Activated naive CD8-positive, alpha-beta T cell treated with anti-CD3 and anti-CD28 coated beads, Interleukin-2, amount 50 U/mL, for 24 hours (primary cell): Measurements from ENCODE around the gene WNK2.
A peak's percentile ranks its signal among the peaks of the same experiment; 100 is the strongest.
"Not testable (repeated sequence)": the region's sequence is repeated elsewhere in the genome, so short reads cannot be mapped to it uniquely, and the experiment has no call there.

ENCODE experiments used
- ATAC-seq: fragments of 150-1000 bp; cut with Tn5 transposase; one replicate; pipeline ENCODE4 v1.10.0; 2021
- DNase-seq: peaks from one replicate; pipeline ENCODE4 v3.0.0; 2021
- H3K27ac Mint-ChIP-seq: one replicate; pipeline ENCODE4 v1.8.0; 2021; ENCODE audit warnings: mild to moderate bottlenecking, mixed read lengths
- H3K27me3 Mint-ChIP-seq: one replicate; pipeline ENCODE4 v1.8.0; 2021; ENCODE audit warnings: mixed read lengths
- H3K36me3 Mint-ChIP-seq: one replicate; pipeline ENCODE4 v1.8.0; 2021; ENCODE audit warnings: low read depth, mixed read lengths
- H3K4me1 Mint-ChIP-seq: one replicate; pipeline ENCODE4 v1.8.0; 2021; ENCODE audit warnings: mixed read lengths
- H3K4me3 Mint-ChIP-seq: one replicate; pipeline ENCODE4 v1.8.0; 2021; ENCODE audit warnings: mild to moderate bottlenecking, moderate library complexity, mixed read lengths
- H3K9me3 Mint-ChIP-seq: one replicate; pipeline ENCODE4 v1.8.0; 2021; ENCODE audit warnings: mixed read lengths

WNK2 gene

DNA sequence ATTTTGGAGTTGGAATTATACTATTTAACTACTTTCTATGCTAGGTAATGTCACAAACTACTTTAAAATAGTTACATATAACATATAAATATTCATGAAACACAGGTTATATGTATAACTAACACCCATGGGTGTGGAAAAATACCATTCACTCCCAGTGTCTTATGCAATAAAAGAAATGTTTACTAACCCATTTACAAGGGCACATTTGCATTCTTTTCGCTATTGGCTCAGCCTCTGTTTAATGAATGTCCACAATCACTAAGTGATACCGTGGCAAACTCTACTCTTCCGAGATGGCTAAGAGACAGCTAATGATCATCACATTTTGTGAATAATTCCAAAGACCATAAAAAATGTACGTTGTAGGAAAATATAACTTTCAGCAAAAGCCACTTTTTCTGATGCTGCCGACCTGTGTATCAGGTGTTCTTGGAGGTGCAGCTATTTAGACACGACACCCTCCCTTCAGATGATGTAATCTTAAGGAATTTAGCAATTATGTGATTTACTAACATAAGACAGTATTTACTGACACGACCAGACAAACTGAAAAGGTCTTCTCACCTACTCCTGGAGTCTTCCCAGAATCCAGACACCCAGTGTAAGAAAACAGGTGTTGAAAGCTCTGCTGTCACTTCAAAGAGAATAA, 145.8 kb downstream of the WNK2 start:
- H3K36me3 Mint-ChIP-seq: no peaks in the 10 kb centered on the region
- ATAC-seq: no peak
- H3K9me3 Mint-ChIP-seq: no peaks in the 10 kb centered on the region
- no peak overlapping the region for H3K4me3 Mint-ChIP-seq
- peaks cover 4% of the 10 kb centered on the region for H3K27me3 Mint-ChIP-seq
- no peak for DNase-seq
- no peaks in the 10 kb centered on the region for H3K4me1 Mint-ChIP-seq
- no peak overlapping the region for H3K27ac Mint-ChIP-seq

DNA sequence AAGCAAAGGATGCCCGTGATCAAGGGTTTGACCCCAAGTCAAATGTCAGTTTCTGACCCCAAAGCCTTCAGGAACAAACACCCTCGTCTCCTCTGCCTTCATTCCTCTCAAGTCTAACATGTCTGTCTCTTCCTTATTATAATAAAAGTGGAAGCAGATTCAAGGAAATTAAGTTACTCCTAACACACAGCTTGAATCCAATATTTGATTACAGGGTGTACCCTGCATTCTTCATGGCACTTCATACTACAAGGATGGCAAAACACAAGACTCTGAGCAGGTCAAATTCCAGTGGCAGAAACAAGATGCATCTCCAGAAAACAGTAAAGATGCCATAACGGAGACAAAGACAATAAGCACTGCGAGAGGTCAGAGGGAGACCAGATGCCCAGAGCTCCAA, 148.4 kb downstream of the WNK2 start:
- H3K9me3 Mint-ChIP-seq: no peaks in the 10 kb centered on the region
- H3K4me3 Mint-ChIP-seq: no peak overlapping the region
- H3K36me3 Mint-ChIP-seq: no peaks in the 10 kb centered on the region
- H3K4me1 Mint-ChIP-seq: no peaks in the 10 kb centered on the region
- ATAC-seq (no peak), DNase-seq (no peak)
- H3K27ac Mint-ChIP-seq: no peak overlapping the region
- no peaks in the 10 kb centered on the region for H3K27me3 Mint-ChIP-seq

DNA sequence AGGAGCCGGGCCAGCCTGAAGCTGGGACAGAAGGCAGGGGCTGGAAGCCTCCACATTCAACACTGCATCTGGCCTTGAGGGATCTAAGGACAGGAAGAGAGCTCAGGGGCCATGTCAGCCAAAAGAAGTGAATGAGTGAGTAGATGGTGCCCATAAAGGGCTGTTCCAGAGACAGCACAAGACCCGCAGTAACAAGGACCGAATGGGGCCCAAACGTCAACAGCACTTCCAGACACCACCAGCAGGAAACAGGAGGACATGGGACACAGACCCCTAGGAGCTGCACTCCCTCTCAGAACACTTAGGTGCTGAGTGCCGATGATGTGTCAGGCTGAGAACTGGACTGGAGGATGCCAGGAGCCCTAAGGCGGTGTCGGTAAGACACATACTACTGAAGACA, 152.8 kb downstream of the WNK2 start:
- H3K4me3 Mint-ChIP-seq: no peak overlapping the region
- H3K27me3 Mint-ChIP-seq: no peaks in the 10 kb centered on the region
- no peak overlapping the region for H3K27ac Mint-ChIP-seq
- H3K36me3 Mint-ChIP-seq: peaks cover 6% of the 10 kb centered on the region
- no peak for DNase-seq
- no peaks in the 10 kb centered on the region for H3K4me1 Mint-ChIP-seq
- H3K9me3 Mint-ChIP-seq: peaks cover 15% of the 10 kb centered on the region
- ATAC-seq: no peak

DNA sequence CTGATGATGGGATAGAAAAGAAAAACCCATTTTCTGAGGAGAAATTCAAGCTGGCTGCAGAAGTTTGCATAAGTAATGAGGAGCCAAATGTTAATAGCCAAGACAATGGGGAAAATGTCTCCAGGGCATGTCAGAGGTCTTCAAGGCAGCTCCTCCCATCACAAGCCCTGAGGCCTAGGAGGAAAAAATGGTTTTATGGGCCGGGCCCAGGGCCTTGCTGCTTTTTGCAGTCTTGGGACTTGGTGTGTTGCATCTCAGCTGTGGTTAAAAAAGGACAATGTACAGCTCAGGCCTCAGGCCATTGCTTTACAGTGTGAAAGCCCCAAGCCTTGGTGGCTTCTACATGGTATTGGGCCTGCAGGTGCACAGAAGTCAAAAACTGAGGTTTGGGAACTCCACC, 154.3 kb downstream of the WNK2 start:
- H3K36me3 Mint-ChIP-seq, H3K27me3 Mint-ChIP-seq, ATAC-seq, H3K4me3 Mint-ChIP-seq, DNase-seq, H3K4me1 Mint-ChIP-seq, H3K27ac Mint-ChIP-seq: not testable (repeated sequence)
- peaks cover 15% of the 10 kb centered on the region for H3K9me3 Mint-ChIP-seq

DNA sequence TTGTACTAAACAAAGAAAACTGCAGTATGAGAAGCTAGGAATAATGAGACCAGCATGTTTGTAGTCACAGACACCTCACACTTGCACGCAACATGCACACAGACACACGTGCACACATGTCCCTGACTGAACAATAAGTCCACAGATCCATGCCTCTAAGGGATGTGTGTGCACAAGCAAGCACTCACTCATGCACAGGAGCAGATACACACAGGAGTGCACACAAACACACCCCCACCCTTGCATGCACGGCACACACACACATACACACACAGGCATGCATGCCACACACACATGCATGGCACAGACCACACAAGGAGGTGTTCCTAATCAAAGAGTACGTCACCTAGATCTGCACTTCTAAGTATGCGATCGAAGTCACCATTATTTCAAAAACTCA, 156.2 kb downstream of the WNK2 start:
- Mint-ChIP-seq H3K4me3 (no peak overlapping the region), H3K9me3 (peaks cover 15% of the 10 kb centered on the region), H3K27me3 (peaks cover 6% of the 10 kb centered on the region), H3K4me1 (no peaks in the 10 kb centered on the region), H3K27ac (no peak overlapping the region), H3K36me3 (peaks cover 6% of the 10 kb centered on the region)
- DNase-seq (no peak), ATAC-seq (no peak)

DNA sequence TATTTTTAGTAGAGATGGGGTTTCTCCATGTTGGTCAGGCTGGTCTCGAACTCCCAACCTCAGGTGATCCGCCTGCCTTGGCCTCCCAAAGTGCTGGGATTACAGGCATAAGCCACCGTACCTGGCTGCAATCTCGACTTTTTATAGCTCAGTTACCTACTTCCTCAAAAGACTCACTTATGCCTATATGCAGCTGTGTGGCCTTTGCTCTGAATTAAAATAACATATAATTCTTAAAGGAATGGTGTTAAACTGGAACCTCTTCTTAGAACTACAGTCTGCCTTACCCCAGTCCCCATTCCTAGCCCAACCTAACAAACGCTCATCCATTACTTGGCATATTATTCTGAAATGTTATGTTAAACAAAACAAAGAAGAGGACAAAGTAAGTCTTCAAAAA, 157.9 kb downstream of the WNK2 start:
- H3K36me3 Mint-ChIP-seq, H3K27ac Mint-ChIP-seq, H3K4me3 Mint-ChIP-seq, H3K4me1 Mint-ChIP-seq, DNase-seq, ATAC-seq: not testable (repeated sequence)
- peaks cover 15% of the 10 kb centered on the region for H3K9me3 Mint-ChIP-seq
- H3K27me3 Mint-ChIP-seq: peaks cover 19% of the 10 kb centered on the region

DNA sequence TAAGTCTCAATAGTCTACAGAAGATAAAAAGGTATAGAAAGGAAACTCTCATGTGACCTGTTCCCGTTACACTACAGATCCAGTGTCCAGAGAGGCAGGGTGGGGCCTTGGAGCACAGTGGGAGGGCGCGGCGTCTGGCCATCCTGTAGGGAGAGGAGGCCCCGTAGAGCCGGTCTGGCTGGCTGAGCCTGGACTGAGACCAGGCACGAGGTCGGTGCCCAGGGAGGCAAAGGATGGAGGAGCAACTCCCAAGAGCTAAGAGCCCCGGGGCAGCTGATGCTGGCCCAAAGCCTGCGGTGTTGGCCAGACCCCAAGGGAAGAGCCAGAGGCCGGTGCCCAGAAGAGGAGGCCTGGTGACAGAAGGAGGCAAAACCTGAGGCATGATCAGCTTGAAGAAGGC, 158.5 kb downstream of the WNK2 start:
- not testable (repeated sequence) for ATAC-seq, DNase-seq, H3K4me1 Mint-ChIP-seq, H3K36me3 Mint-ChIP-seq, H3K4me3 Mint-ChIP-seq, H3K27ac Mint-ChIP-seq
- H3K27me3 Mint-ChIP-seq: peaks cover 24% of the 10 kb centered on the region
- peaks cover 15% of the 10 kb centered on the region for H3K9me3 Mint-ChIP-seq

DNA sequence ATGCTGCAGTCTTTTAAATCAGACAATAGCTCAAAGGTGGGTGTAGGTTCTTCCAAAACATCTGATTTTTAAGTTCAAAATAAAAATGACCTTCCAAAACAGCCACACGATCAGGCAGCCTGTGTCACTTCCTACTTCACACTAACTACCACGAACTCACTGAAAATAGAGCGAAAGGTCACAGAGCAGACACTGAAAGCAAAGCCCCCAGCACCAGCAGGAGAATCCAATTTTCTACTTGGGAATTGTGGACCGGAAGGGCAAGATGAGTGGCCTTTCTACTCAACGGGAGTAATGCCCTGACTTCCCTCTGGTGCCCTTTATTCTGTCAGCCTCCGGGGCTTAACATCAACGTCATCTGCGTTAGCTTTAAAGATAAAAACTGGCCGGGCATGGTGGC, 159.7 kb downstream of the WNK2 start:
- H3K4me3 Mint-ChIP-seq: no peak overlapping the region
- DNase-seq (no peak), ATAC-seq (no peak)
- peaks cover 34% of the 10 kb centered on the region for H3K27me3 Mint-ChIP-seq
- peaks cover 2% of the 10 kb centered on the region for H3K36me3 Mint-ChIP-seq
- H3K9me3 Mint-ChIP-seq: peaks cover 10% of the 10 kb centered on the region
- H3K27ac Mint-ChIP-seq: no peak overlapping the region
- H3K4me1 Mint-ChIP-seq: peaks cover 4% of the 10 kb centered on the region

DNA sequence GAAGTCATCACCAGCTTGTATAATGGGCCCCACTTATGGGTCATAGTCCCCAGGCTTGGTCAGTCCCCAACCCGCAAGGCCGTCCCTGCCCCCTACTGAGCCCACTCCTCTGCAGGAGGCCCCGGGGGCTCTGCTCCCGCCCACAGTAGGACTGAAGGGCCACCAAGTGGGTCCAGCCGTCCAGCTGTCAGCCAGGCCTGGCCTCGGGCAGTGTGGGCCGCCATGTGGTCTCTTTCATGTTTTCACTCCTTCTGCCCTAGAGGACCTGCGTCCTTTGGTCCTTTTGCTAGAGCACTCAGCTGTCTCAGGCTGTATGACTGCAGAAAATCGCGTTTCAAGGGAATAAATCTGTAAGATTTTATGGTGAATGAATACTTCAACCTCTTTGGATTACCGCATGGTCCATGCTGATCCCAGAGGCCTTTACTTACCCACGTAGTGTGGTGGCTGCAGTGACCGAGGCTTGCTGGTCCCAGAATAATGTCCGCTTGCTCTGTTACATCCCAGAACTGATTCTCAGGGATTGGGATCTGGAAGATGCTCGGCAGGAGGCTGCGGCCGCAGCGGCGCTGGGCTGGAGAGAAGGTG, 161.8 kb downstream of the WNK2 start:
- DNase-seq: no peak
- H3K27ac Mint-ChIP-seq: no peak overlapping the region
- no peak overlapping the region for H3K4me3 Mint-ChIP-seq
- H3K27me3 Mint-ChIP-seq: peaks cover 34% of the 10 kb centered on the region
- H3K9me3 Mint-ChIP-seq: no peaks in the 10 kb centered on the region
- ATAC-seq: no peak
- H3K4me1 Mint-ChIP-seq: peaks cover 4% of the 10 kb centered on the region
- H3K36me3 Mint-ChIP-seq: no peaks in the 10 kb centered on the region

DNA sequence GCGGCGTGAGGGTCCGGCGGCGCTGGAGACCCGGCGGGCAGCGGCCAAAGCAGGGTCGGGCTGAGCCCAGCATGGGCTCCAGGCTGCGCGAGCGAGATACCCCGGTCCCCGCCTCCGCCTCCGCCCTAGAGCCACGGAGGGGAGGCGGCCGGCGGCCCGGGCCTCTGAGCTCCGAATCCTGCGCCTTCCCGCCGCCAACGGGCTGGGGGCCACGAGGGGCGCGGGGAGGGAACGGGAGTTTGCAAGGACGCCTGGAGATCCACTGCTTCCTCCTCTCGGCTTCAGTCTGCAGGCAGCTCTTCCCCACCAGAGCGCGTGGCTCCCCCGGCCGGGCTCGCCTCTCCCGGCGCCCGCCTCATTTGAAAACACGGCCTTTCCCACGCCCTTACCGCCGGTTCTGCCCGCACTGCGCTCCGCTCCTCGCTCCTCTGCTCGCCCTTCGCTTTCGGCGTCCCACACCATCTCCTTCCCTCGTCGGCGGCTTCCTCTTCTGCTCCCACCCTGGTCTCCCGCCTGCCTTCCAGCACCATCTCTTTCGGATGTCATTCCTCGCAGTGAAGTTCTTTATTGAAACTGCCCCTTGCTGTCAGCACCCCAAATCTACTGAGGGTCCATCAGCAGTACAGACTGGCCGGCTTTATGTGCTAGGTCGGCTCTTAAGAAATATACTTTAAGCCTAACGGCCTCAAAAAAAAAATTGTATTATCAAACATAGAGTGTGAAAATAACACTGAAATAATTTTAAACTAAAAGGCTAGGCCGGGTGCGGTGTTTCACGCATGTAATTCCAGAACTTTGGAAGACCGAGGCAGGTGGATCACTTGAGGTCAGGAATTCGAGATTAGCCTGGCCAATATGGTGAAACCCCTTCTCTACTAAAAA, 162.5 kb downstream of the WNK2 start:
- Mint-ChIP-seq H3K27ac (no peak overlapping the region), H3K4me3 (peak overlapping the region; percentile 62), H3K27me3 (peaks cover 34% of the 10 kb centered on the region), H3K36me3 (no peaks in the 10 kb centered on the region), H3K9me3 (no peaks in the 10 kb centered on the region), H3K4me1 (peaks cover 4% of the 10 kb centered on the region)
- DNase-seq: peak; percentile 11
- ATAC-seq: no peak

DNA sequence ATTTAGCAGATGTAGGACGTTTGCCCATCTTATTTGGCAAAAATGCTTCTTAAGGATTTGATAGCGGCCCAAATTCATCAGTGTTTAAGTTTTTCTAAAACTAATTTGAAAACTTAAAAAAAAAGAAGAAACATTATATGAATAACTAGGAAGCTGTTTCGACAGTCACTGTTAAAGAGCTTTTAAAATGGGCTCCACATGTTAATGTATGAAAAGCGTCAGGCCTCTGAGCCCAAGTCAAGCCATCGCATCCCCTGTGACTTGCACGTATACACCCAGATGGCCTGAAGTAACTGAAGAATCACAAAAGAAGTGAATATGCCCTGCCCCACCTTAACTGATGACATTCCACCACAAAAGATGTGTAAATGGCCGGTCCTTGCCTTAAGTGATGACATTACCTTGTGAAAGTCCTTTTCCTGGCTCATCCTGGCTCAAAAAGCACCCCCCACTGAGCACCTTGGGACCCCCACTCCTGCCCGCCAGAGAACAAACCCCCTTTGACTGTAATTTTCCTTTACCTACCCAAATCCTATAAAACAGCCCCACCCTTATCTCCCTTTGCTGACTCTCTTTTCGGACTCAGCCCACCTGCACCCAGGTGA, 163.5 kb downstream of the WNK2 start:
- not testable (repeated sequence) for H3K9me3 Mint-ChIP-seq, H3K4me3 Mint-ChIP-seq, H3K4me1 Mint-ChIP-seq, H3K36me3 Mint-ChIP-seq, DNase-seq, ATAC-seq, H3K27ac Mint-ChIP-seq
- peaks cover 34% of the 10 kb centered on the region for H3K27me3 Mint-ChIP-seq

DNA sequence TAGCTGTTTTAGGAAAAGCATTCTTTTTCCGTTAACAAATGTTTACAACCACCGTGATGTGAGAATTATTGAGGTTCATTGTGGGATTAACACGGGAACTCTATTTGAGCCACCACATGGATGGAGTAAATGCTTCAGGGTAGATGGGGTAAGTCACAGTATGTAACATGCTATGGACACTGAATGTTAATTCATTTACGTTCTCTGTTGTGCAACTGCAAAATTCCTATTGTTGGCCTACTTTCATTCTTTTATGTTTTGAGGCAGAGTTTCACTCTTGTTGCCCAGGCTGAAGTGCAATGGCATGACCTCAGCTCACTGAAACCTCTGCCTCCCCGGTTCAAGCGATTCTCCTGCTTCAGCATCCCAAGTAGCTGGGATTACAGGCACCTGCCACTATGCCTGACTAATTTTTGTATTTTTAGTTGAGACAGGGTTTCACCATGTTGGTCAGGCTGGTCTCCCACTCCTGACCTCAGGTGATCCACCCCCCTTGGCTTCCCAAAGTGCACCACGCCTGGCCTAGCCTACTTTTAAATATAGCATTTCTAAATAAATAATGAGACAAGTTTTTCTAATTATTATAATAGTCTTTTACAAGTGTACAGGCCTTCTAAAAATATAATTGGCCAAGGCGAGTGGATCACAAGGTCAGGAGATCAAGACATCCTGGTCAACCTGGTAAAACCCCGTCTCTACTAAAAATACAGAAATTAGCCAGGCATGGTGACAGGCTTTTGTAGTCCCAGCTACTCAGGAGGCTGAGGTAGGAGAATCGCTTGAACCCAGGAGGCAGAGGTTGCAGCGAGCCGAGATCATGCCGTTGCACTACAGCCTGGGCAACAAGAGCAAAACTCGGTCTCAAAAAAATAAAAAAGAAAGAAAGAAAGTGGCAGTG, 169.7 kb downstream of the WNK2 start:
- DNase-seq, H3K27ac Mint-ChIP-seq, H3K36me3 Mint-ChIP-seq, H3K27me3 Mint-ChIP-seq, H3K4me1 Mint-ChIP-seq, ATAC-seq, H3K4me3 Mint-ChIP-seq, H3K9me3 Mint-ChIP-seq: not testable (repeated sequence)

DNA sequence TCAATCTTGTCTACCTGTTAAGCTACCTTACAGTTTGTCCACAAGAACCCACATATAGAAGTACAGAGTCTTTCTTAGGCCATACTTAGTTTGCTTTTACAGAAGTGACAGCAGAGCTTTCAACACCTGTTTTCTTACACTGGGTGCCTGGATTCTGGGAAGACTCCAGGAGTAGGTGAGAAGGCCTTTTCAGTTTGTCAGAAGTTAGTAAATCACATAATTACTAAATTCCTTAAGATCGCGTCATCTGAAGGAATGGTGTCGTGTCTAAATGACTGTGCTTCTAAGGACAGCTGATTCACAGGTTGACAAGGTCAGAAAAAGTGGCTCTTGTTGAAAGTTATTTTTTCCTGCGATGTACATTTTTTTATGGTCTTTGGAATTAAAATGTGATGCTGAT, 170.5 kb downstream of the WNK2 start:
- Mint-ChIP-seq H3K27ac (no peak overlapping the region), H3K4me1 (peaks cover 10% of the 10 kb centered on the region), H3K9me3 (no peaks in the 10 kb centered on the region), H3K36me3 (no peaks in the 10 kb centered on the region), H3K4me3 (no peak overlapping the region), H3K27me3 (no peaks in the 10 kb centered on the region)
- ATAC-seq (no peak), DNase-seq (no peak)

DNA sequence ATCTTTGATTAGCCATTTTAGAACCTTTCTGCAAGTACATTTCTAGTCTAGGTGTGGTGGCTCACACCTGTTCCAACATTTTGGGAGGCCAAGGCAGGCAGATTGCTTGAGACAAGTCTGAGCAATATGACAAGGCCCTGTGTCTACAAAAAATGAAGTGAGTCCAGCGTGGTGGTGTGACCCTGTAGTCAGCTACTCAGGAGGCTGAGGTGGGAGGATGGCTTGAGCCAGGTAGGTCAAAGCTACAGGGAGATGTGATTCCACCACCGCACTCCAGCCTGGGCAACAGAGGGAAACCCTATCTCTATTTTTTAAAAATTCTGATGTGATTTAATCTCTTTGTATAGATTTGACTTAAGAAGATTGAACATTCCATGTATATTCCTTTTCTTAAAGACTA, 171.9 kb downstream of the WNK2 start:
- H3K27ac Mint-ChIP-seq: no peak overlapping the region
- H3K27me3 Mint-ChIP-seq: no peaks in the 10 kb centered on the region
- H3K4me3 Mint-ChIP-seq: no peak overlapping the region
- H3K9me3 Mint-ChIP-seq: peaks cover 5% of the 10 kb centered on the region
- H3K4me1 Mint-ChIP-seq: peaks cover 10% of the 10 kb centered on the region
- no peak for ATAC-seq
- DNase-seq: no peak
- peaks cover 4% of the 10 kb centered on the region for H3K36me3 Mint-ChIP-seq
